ENCODE measurements around the gene DDAH1.
A peak's percentile ranks its signal among the peaks of the same experiment; 100 is the strongest.

DDAH1 gene

DNA sequence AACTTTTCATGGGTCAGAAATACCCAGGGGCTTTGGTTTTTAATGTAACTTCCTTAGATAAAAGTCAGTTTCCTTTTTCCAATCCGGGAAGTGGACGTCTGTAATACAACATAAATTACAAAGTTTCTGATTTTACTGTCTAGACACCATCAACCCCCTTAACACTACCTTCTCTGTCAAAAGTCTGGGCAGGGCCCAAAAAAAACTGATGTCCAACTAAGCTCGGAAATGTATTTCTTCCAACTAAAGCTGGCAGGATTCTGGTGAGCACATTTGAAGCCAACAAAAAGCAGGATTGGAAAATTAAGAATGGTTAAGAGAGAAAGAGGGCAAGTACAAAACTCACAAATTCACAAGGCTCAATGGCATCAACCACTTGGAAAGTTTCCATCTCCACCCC is 24.3 kb downstream of the DDAH1 start:
- DNase-seq (ENCODE audit: low read depth), result no peak

DNA sequence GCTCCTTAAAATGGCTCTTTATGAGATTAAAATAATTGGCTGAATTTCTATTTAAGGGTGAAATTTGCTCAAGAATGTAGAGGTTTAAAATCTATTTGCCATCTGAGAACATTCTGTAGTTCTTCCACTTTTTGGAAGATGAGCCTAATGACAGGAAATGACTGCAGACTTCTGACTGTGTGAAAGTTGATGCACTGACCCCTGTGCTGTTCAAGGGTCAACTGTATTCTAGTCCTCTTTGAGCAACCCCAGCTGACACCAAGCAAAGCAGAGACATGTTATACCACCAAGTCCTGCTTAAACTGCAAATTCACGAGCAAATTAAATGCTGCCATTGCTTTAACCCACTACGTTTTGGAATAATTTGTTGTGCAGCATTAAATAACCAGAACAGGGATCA is 26.6 kb downstream of the DDAH1 start:
- no peak for DNase-seq (ENCODE audit: low read depth)

DNA sequence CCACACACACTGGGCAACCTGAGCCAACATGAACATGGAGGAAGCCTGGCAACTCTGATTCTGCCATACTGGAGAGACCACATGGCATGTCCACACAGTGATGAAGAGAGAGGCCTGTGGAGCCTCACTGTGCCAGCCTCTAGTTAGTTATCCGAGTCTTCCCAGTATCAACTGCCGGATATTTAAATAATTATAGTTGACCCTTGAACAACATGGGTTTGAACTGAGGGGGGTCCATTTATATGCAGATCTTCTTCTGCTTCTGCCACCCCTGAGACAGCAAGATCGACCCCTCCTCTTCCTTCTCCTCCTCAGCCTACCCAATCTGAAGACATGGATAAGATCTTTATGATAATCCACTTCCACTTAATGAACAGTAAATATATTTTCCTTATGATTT is 27.8 kb downstream of the DDAH1 start:
- DNase-seq (ENCODE audit: low read depth), result no peak

DNA sequence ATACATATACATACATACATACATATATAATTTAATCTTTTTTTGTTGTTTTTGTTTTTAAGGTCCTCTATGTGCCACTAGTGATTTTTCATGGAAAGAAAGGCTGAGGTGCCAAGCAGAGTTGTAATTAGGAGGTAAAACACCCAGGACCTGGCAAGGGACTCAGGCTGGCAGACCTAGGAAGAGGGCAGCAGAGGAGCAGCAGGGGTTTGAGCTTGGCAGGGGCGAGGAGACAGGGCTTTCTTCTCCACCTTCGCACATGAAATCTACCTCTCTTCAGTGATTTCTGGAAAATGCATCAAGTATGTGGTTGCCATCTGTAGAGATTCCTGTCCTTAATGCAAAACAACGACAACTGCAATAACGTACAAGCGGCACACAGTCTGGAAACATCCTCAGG is 31.9 kb downstream of the DDAH1 start:
- no peak for DNase-seq (ENCODE audit: low read depth)

DNA sequence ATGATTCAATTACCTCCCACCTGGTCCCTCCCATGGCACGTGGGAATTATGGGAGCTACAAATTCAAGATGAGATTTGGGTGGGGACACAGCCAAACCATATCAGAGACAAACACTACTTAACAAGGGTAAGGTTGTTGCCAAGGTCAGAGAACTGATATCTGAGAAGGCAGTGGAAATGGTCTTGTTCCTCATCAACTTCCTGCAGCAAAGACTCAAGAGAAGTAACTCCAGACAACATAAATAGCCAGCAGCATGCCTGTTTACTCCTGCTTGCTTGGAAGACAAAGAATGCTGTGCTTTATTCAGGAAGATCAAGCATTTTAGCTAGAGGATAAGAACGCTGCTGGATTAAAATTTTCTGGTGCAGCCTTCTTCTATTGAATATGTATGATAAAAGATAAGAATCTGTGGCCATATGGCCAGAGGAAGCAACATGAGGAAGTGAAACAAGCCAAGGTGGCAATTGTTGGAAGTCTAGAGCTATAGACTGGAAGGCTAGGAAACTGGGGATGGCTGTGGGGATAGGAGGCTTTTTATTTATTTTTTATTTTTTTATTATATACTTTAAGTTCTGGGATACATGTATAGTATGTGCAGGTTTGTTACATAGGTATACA is 36.4 kb downstream of the DDAH1 start:
- peak; percentile 27 for DNase-seq (ENCODE audit: low read depth)

DNA sequence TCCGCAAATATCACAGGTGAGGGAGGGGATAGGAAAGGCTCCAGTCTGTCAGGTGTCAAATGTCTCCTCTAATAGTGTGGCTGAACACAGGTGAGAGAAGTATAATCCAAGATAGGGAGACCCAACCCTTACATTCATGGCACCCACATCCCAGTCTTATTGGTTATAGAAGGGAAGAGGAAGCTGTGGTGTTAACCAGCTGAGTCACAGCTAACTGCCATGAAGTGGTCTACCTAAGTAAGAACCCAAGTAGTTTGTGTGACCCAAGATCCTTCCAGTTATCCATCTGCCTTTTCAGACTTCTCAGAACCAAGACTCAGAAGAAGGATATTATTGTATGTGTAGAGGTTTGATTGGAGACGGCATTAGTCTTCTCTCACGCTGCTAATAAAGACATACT is 37.1 kb downstream of the DDAH1 start:
- no peak for DNase-seq (ENCODE audit: low read depth)

DNA sequence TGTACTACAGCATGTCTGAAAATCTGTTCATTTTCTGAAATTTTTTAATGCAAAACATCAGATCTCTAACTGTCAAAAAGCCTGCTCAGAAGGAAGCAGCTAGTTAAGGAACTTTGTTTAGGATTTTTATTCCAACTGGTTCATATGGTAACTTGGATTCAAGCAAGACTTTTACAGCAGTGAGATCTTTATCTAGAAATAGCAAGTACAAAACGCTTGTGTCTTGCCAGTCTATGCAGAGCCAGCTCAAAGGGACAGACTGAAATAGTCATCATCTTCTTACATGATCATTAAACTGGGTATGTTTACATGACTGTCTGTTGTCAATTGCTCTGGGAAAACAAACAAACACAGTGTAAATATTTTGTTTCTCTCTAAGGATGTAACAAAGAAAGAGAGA is 37.6 kb downstream of the DDAH1 start:
- DNase-seq (ENCODE audit: low read depth), result no peak

DNA sequence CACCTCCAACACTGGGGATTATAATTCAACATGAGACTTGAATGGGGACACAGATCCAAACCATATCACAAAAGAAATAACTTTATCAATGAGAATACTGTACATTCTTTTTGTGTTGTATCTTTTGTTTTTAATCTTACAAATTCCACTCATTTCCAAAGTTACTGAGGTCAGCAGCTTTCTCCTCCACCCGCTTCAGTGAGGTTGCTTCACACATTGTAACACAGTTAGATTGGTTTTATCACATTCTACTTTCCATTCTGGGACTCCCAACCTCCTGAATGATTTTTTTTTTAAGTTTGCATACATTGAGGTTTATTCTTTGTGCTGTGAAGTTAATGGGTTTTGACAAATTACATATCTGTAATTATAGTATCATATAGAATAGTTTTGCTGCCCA is 43.8 kb downstream of the DDAH1 start:
- no peak for DNase-seq (ENCODE audit: low read depth)

DNA sequence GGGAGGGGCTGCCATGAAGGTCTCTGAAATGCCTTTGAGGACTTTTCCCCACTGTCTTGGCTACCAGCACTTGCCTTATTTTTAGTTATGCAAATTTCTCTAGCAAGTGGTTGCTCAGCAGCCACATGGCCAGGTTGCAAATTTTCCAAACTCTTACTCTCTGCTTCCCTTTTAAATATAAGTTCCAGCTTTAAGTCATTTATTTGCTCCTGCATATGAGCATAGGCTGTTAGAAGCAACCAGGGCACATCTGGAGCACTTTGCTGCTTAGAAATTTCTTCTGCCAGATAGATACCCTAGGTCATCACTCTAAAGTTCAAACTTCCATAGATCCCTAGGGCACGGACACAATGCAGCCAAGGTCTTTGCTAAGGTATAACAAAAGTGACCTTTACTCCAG is 44.8 kb downstream of the DDAH1 start:
- no peak for DNase-seq (ENCODE audit: low read depth)

DNA sequence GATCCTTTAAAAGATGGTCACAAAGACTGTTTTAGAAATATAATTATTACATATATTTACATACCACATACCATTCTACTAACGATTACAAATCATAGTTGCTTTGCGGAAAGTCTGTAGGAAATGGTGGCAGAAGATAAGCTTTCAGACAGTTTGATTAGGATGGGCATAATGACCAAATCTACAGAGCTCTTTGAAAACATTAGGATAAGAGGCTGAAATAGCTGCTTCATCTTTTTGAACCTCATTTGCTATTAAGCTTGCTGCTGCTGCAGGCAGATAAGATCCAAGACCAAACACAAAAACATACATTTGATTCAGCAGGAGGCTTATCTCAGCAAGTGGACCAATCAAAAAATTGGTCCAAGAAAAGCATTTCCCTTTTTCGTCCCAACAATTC is 47.1 kb downstream of the DDAH1 start:
- peak; percentile 27 for DNase-seq (ENCODE audit: low read depth)

DNA sequence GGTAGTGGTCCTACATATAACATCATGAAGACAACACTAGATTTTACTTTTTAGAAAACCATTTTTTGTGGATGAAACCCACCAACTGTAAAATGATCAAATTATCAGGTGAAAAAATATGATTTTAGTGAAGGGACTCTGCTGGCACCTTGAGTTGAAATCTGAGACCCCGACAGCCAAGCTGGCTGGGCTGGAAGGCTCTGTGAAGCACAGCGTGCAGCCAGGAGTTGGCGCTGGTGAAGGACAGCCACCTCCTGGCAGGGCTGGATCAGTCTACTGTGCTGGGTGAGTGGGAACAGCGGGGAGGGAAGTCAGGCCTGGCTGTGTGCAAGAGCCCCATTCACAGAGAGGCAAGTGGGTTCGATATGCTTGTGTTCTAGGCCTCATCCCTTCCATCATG is 47.9 kb downstream of the DDAH1 start:
- DNase-seq (ENCODE audit: low read depth), result no peak

DNA sequence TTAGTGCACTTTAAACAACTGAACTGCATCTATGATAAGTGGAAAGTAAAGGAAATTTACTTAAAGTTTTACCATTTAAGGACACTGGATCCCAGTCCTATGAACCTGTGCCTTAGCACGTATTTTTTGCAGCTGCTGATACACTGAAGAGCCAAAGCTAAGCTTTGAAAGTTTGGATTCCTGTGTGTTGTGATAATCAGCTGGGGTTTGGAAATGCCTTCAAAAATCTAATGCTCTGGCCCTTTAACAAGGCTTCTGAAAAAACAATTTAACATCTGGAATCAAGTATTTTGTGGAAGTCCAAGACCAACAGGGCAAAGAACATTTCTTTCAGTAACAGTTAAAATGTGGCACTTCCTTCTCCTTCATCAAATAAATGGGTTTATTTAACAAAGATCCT is 51.8 kb downstream of the DDAH1 start:
- no peak for DNase-seq (ENCODE audit: low read depth)

DNA sequence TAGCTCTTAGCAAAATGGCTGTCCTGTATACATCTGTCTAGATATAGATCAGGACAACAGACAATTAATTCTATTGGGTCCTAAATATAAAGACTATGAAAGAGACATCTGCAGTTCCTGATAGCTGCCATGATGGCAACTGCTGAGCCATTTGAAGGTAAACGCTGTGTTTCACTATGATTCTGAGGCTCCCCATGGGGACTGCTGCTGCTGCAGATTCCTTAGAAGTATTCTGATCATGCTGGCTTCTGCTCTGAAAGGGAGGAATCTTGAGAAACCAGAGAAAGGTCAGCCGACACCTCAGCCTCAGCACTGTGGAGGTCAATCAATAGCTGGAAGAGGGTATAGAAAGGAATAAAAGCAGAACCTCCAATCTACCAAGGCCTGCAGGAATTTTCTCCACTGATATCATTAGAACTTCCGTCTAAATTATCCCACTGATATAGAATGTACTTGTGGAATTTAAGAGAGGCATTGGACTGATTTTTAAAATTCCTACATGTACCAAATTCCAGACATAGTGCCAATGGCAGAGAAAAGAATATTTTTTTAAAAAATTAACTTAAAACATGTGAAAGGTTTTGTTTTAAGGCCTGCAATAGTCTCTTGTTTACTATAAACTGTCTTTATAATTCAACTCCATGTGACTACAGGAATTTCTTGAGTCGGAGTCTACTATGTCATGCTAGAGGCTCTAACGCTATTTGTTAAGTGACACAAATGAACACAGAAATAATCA is 53.2 kb downstream of the DDAH1 start:
- no peak for DNase-seq (ENCODE audit: low read depth)

DNA sequence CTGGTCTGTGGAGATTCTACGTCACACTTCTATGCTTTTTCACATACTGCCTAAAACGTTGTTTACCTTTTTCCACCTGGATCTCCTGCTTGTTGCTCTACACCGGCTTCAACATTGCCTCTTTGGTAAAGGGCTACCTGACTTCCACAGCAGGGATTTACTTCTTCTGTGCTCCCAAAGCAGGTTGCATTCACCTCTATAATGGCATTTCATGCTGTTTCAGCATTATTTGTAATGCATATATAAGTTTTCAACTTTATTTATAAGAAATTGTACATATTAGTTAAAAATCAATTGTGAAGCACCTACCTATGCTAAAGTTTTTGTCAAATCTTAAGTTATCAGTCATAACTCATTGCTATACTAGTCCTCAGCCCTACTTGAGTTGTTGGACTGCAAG is 55.4 kb downstream of the DDAH1 start:
- no peak for DNase-seq (ENCODE audit: low read depth)

DNA sequence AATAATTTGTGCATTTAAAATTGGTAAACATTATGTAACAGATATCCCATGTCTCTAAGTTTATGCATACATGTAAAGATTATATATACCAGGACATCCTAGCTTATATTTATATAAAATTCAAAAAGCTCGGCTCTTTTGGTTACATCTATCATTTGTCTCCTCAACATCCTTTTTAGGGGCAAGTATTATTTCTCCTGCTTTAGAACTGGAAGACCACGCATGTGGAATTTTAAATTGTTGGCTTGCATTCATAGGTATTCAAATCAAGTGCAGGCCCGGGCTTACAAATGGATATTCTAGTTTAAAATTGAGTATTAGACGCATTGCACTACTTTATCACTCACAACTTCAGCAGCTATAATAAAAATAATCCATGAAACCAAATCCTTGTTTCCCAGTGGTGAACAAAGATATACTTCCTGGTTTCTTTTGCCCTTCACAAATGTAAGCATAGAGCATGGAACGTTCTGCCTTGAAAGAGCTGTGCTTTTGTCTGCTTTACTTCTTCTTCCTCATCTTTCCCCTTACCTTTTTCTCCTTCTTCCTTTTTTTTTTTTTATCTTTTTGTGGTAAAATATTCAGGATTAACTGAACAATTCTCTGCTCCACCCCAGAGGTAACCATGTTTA is 57.1 kb downstream of the DDAH1 start:
- DNase-seq (ENCODE audit: low read depth), result no peak

DNA sequence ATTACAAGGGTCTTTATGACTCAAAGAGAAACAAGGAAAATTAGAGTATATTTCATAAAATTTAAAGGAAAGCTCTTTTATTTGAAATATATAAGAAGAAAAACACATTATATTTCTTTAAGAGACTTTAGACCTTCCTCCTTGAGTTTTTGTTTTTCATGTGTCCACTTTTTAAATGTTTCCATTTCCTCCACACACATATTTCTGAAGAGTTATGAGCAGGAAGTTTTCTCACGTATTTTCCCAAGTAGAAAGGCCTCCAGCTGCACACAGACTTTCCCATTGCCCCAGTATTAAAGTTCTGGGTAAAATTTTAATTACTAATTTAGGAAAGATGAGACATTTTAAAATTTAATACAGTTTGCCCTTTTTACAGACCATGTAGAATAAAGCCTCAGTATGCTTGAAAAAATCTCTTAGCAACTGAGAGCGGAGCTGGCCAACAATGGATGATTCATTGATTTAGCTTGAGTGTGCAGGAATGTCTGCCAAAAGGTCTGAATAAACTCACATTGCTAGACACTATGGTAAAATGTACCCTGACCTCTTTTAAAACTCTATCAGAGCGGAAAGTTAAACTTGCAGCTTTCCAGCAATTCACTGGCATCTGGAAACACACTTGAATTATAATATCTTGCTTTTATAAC is 57.9 kb downstream of the DDAH1 start:
- DNase-seq (ENCODE audit: low read depth), result no peak

DNA sequence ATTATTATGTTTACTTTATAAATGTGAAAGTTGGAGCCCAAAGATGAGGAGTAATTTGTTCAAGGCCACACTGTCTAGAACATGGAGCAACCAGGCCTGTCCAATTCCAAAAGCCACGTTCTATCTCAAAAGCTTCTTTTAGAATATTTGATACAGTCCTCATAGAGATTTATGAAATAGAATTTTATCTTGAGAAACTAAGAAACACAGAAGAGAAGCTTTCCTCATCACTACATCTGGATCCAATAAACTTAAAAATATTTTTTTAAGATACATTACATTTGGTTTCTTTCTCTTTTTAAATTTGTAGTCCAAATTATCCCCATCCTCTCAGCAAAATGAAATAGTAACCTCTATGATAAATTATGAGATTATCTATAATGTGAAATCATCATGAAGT is 58.9 kb downstream of the DDAH1 start:
- DNase-seq (ENCODE audit: low read depth), result no peak

DNA sequence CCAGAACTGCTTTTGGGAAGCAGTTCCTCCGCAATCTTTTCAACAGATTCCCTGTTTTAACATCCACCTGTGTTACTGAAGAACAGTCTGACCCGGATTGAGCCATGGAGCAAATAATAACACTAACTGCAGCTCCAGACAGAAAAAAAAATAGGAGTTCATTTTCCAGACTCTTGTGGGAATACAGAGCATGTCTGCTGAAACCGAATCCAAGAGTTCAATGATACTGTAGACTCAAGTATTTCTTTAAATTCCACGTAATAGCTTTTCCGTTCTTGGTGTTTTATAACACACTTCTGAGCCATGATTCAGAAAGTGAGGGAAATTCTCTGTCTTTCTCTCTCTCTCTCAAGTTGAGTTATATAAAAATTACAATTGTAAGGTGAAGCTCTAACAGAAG is 60.6 kb downstream of the DDAH1 start:
- no peak for DNase-seq (ENCODE audit: low read depth)

DNA sequence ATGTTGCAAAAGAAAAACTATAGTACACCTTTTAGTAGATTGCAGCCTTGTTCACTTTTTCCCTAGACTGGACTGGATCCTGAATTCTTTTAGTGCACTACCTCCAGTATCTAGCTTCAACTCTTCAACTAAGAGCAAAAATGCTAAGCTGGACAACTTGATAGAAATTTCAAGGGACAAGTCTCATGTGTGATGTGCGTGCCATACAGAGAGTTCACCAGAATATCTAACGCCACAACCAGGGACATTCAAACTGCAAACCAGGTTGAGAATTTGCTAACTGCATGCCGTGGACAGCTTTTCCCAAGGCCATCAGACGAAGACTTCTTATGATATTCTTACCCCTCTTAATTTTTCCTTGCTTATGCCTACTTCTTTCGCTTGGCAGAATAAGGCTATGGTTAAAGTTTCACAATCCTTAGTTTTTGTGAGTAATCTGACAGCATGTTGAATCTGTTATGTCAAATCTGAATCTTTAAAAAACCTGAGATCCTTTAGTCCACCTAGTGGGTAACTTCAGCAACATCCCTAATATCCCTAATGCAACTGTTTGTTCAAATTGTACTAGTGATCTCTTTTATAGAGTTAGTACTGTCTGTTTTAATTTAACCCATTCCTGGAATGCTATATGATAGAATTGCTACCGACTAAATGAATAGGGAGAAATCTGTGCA is 66.4 kb downstream of the DDAH1 start:
- DNase-seq (ENCODE audit: low read depth), result no peak

DNA sequence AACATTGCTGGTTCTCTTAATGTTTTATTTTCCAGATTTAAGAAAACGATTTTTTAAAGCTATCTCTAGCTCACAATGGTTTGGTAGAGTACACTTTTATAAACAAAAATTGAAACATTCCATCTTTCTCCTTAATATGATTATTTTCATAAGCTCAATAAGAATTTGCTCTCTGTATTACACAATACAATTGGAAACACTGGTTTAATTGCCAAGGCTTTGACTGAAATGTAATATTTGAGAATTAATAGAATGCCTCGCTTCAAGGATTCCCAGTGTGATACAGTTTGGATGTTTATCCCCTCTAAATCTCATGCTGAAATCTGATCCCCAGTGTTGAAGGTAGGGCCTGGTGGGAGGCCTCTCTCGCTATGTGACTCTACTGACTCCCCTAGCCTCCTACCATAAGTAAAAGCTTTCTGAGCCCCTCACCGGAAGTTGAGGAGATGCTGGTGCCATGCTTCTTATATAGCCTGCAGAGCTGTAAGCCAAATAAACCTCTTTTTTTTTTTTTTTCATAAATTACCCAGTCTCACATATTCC is 67.4 kb downstream of the DDAH1 start:
- DNase-seq (ENCODE audit: low read depth), result no peak

DNA sequence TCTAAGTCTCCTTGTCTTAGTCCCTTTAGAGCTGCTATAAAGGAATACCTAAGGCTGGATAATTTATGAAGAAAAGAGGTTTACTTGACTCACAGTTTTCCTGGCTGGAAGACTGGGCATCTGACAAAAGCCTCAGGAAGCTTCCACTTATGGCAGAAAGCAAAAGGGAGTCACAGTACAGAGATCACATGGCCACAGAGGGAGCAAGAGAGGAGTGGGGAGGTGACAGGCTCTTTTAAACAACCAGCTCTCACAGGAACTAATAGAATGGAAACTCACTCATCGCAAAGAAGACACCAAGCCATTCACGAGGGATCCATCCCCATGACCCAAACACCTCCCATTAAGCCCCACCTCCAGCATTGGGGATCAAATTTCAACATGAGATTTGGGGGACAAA is 68.8 kb downstream of the DDAH1 start:
- DNase-seq (ENCODE audit: low read depth), result no peak

DNA sequence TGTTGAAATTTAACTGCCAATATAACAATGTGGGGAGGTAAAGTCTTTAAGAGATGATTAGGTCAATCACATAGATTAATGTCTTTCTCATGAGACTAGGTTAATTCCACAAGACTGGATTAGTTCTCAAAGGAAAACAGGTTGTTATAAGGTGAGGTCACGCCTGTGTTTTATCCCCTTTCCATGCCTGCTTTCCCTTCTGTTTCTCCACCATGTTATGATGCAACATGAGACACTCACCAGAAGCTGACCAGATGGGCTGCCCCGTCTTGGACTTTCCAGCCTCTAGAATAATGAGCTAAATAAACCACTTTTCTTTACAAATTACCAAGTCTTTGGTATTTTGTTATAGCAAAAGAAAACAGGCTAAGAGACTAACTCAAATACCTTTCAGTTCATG is 70.8 kb downstream of the DDAH1 start:
- DNase-seq (ENCODE audit: low read depth), result no peak

All from CMK (cell line).